Measurements from ENCODE around the gene CUEDC2.

- no peak for TF ChIP-seq POLR2A (IDR thresholded peaks at IDR 0.05)
- TF ChIP-seq, protein P1, sequence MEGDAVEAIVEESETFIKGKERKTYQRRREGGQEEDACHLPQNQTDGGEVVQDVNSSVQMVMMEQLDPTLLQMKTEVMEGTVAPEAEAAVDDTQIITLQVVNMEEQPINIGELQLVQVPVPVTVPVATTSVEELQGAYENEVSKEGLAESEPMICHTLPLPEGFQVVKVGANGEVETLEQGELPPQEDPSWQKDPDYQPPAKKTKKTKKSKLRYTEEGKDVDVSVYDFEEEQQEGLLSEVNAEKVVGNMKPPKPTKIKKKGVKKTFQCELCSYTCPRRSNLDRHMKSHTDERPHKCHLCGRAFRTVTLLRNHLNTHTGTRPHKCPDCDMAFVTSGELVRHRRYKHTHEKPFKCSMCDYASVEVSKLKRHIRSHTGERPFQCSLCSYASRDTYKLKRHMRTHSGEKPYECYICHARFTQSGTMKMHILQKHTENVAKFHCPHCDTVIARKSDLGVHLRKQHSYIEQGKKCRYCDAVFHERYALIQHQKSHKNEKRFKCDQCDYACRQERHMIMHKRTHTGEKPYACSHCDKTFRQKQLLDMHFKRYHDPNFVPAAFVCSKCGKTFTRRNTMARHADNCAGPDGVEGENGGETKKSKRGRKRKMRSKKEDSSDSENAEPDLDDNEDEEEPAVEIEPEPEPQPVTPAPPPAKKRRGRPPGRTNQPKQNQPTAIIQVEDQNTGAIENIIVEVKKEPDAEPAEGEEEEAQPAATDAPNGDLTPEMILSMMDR (IDR thresholded peaks at IDR 0.05 in 8 of 11, conservative IDR thresholded peaks at IDR 0.05 in 3 of 11), result no peak
Measured at GRCh38 chr10:102400598-102401341, 31.6 kb downstream of the CUEDC2 start.

Measured in spleen (tissue), 7 donors.